Stomach smooth muscle (tissue), 2 donors: ENCODE measurements around the gene CNRIP1.

Experiments
- H3K27ac ChIP-seq: one replicate; pipeline ENCODE4 v1.7.0; 2013; ENCODE audit warnings: mild to moderate bottlenecking, low read length, inconsistent platforms
- H3K27me3 ChIP-seq, 2 donors: one replicate each; pipeline ENCODE4 v1.7.0; 2013; ENCODE audit warnings: low read length in 2 of 2; ENCODE audit not compliant: insufficient read depth in 2 of 2, control insufficient read depth in 1 of 2
- H3K36me3 ChIP-seq, 2 donors: one replicate each; pipeline ENCODE4 v1.7.0; 2013; ENCODE audit warnings: low read length in 2 of 2; ENCODE audit not compliant: control insufficient read depth in 2 of 2, insufficient read depth in 2 of 2
- H3K4me1 ChIP-seq: one replicate; pipeline ENCODE4 v1.7.0; 2013; ENCODE audit warnings: low read length; ENCODE audit not compliant: control insufficient read depth, insufficient read depth
- H3K4me3 ChIP-seq, 2 donors: one replicate each; pipeline ENCODE4 v1.7.0; 2013; ENCODE audit warnings: low read length in 2 of 2
- H3K9ac ChIP-seq, 2 donors: one replicate each; pipeline ENCODE4 v1.7.0; 2013; ENCODE audit warnings: low read length in 2 of 2, mild to moderate bottlenecking in 1 of 2
- H3K9me3 ChIP-seq, 2 donors: one replicate each; pipeline ENCODE4 v1.7.0; 2013; ENCODE audit warnings: low read length in 2 of 2; ENCODE audit not compliant: control insufficient read depth in 2 of 2
- donor health status: healthy.
- donor health status: Pancreatic carcinoma.

Gene CNRIP1

GRCh38 chr2:68292108-68292710 lies 27.5 kb downstream of the CNRIP1 start:
- no peaks in the 10 kb centered on the region for H3K27me3 ChIP-seq
- no peaks in the 10 kb centered on the region for H3K9me3 ChIP-seq
- H3K36me3 ChIP-seq = no peaks in the 10 kb centered on the region
- H3K9ac ChIP-seq = no peak overlapping the region
- H3K27ac ChIP-seq = no peak overlapping the region
- H3K4me3 ChIP-seq = no peak overlapping the region
- H3K4me1 ChIP-seq = peaks cover 4% of the 10 kb centered on the region

GRCh38 chr2:68291314-68291713 lies 28.4 kb downstream of the CNRIP1 start:
- H3K27ac ChIP-seq = no peak overlapping the region
- no peak overlapping the region for H3K4me3 ChIP-seq
- no peaks in the 10 kb centered on the region for H3K27me3 ChIP-seq
- H3K36me3 ChIP-seq = no peaks in the 10 kb centered on the region
- H3K4me1 ChIP-seq = peaks cover 4% of the 10 kb centered on the region
- no peak overlapping the region for H3K9ac ChIP-seq
- H3K9me3 ChIP-seq = no peaks in the 10 kb centered on the region

DNA sequence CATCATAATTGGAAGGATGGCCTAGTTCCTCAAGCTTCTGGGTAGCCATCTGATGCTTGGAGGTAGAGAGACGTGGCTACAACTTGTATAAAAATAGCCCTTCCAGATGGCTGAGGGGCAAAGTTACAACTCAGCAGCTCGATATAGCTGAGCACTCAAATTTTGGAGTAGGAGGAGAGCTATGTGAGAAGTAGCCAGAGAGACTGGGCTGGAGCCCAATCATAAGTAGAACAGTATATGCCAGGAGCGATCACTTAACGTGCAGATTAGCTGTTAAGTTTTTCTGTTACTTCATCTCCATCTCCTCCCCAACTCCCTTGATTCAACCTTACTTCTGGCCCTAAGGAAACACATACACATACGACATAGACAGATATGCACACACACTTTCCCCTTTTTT lies 28.8 kb downstream of the CNRIP1 start:
- H3K9me3 ChIP-seq = no peaks in the 10 kb centered on the region
- H3K27me3 ChIP-seq = no peaks in the 10 kb centered on the region
- H3K9ac ChIP-seq = no peak overlapping the region
- no peaks in the 10 kb centered on the region for H3K36me3 ChIP-seq
- peaks cover 4% of the 10 kb centered on the region for H3K4me1 ChIP-seq
- H3K4me3 ChIP-seq = no peak overlapping the region
- H3K27ac ChIP-seq = no peak overlapping the region

GRCh38 chr2:68287580-68288441 lies 31.9 kb downstream of the CNRIP1 start:
- Histone ChIP-seq H3K36me3 (no peaks in the 10 kb centered on the region), H3K9me3 (no peaks in the 10 kb centered on the region), H3K4me1 (peaks cover 4% of the 10 kb centered on the region), H3K9ac (peak overlapping the region in 1 of 2 donors; percentile 1), H3K4me3 (peak overlapping the region in 1 of 2 donors; percentile 23), H3K27ac (no peak overlapping the region), H3K27me3 (no peaks in the 10 kb centered on the region)

GRCh38 chr2:68284896-68285295 lies 34.9 kb downstream of the CNRIP1 start:
- Histone ChIP-seq H3K27me3 (no peaks in the 10 kb centered on the region), H3K9me3 (no peaks in the 10 kb centered on the region), H3K27ac (no peak overlapping the region), H3K4me3 (no peak overlapping the region), H3K4me1 (peaks cover 4% of the 10 kb centered on the region), H3K9ac (no peak overlapping the region), H3K36me3 (no peaks in the 10 kb centered on the region)

- Histone ChIP-seq H3K9ac (no peak overlapping the region), H3K9me3 (no peaks in the 10 kb centered on the region), H3K27me3 (no peaks in the 10 kb centered on the region), H3K36me3 (no peaks in the 10 kb centered on the region), H3K27ac (no peak overlapping the region), H3K4me1 (peaks cover 4% of the 10 kb centered on the region), H3K4me3 (no peak overlapping the region)
Measured at GRCh38 chr2:68283419-68283812, 36.3 kb downstream of the CNRIP1 start.

DNA sequence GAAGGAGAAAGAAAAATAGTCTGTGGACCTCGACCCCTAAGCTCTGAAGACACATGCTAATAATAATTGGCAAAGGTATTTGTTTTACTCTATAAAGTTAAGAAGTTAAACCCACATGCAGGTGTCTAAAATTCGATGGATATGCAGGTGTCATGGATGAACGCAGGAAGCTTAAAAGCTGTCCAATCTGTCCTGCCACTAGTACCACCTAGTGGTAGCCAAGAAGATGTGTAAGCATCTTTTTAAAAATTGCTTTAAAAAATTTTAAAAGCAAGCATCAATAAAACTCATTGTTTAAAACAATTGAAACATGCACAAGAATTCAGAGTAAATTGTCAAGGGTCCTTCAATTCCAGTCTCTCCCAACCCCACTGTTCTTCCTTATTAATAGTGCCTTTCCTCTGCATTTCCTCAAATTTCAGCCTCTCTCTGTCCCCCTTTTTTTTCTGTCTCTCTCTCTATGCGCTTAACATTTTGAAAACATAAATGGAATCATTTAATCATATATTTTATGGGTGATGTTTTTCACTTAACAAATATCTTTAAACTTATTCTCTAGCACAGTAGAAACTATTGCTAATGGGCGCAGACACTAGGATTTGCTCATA lies 36.8 kb downstream of the CNRIP1 start:
- no peaks in the 10 kb centered on the region for H3K36me3 ChIP-seq
- H3K27me3 ChIP-seq = no peaks in the 10 kb centered on the region
- H3K9ac ChIP-seq = no peak overlapping the region
- no peaks in the 10 kb centered on the region for H3K9me3 ChIP-seq
- no peak overlapping the region for H3K27ac ChIP-seq
- peaks cover 4% of the 10 kb centered on the region for H3K4me1 ChIP-seq
- no peak overlapping the region for H3K4me3 ChIP-seq

GRCh38 chr2:68280796-68281195 lies 39.0 kb downstream of the CNRIP1 start:
- H3K9ac ChIP-seq = no peak overlapping the region
- no peaks in the 10 kb centered on the region for H3K9me3 ChIP-seq
- H3K27ac ChIP-seq = no peak overlapping the region
- no peak overlapping the region for H3K4me3 ChIP-seq
- no peaks in the 10 kb centered on the region for H3K4me1 ChIP-seq
- H3K36me3 ChIP-seq = no peaks in the 10 kb centered on the region
- no peaks in the 10 kb centered on the region for H3K27me3 ChIP-seq

DNA sequence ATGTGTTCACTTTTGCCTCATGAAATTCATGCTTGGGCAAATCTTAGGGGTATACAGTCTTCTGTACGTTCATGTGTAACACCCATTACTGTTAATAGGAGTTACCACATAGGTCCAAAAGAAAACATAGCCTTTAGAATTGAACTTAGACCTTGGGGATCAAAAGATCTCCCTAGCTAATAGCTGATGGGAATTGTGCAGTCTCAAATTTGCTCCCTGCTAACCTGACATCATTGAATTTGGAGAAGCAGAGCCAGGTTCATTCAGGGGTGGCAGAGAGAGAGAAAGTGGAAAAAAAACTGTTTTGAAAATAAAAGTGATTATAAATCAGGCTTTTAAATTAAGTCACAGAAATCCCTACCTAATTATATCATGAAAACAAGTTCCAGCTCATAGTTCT lies 39.4 kb downstream of the CNRIP1 start:
- no peaks in the 10 kb centered on the region for H3K4me1 ChIP-seq
- H3K4me3 ChIP-seq = no peak overlapping the region
- H3K9ac ChIP-seq = no peak overlapping the region
- H3K36me3 ChIP-seq = no peaks in the 10 kb centered on the region
- no peaks in the 10 kb centered on the region for H3K9me3 ChIP-seq
- no peak overlapping the region for H3K27ac ChIP-seq
- no peaks in the 10 kb centered on the region for H3K27me3 ChIP-seq

GRCh38 chr2:68279691-68280090 lies 40.1 kb downstream of the CNRIP1 start:
- no peak overlapping the region for H3K4me3 ChIP-seq
- no peaks in the 10 kb centered on the region for H3K27me3 ChIP-seq
- no peak overlapping the region for H3K9ac ChIP-seq
- no peaks in the 10 kb centered on the region for H3K4me1 ChIP-seq
- no peaks in the 10 kb centered on the region for H3K9me3 ChIP-seq
- H3K27ac ChIP-seq = no peak overlapping the region
- no peaks in the 10 kb centered on the region for H3K36me3 ChIP-seq

DNA sequence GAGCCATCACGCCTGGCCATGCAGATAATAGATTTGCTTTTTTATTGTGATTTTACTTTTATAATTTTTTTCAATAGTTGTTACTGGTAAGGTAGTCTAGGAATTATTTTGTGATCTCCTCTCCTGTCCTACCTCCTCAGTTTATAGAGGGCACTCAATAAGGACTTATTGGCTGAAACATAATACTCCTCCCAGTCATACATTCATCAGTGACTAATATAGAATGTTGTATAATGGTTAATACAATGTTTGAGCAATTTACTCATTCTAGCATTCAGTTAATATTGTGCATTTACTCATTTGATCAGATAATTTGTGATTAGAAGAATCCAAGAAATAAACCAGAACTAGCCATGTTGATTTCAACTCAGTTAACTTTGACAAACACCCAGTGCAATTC lies 41.6 kb downstream of the CNRIP1 start:
- Histone ChIP-seq H3K36me3 (no peaks in the 10 kb centered on the region), H3K4me3 (no peak overlapping the region)

More for the DNA sequence above, 41.6 kb downstream of the CNRIP1 start:
- no peaks in the 10 kb centered on the region for H3K27me3 ChIP-seq
- H3K27ac ChIP-seq = no peak overlapping the region
- no peaks in the 10 kb centered on the region for H3K4me1 ChIP-seq
- H3K9me3 ChIP-seq = no peaks in the 10 kb centered on the region
- no peak overlapping the region for H3K9ac ChIP-seq
